ENCODE measurements around the gene UCK1. TPM values are rescaled to one million over a fixed set of nuclear protein-coding genes. Genes with fewer than 3 reads are reported as not detected.

UCK1 gene
- total and polyA plus RNA-seq, 8 donors = 24.2 to 33.9 (median 29.0) TPM

DNA sequence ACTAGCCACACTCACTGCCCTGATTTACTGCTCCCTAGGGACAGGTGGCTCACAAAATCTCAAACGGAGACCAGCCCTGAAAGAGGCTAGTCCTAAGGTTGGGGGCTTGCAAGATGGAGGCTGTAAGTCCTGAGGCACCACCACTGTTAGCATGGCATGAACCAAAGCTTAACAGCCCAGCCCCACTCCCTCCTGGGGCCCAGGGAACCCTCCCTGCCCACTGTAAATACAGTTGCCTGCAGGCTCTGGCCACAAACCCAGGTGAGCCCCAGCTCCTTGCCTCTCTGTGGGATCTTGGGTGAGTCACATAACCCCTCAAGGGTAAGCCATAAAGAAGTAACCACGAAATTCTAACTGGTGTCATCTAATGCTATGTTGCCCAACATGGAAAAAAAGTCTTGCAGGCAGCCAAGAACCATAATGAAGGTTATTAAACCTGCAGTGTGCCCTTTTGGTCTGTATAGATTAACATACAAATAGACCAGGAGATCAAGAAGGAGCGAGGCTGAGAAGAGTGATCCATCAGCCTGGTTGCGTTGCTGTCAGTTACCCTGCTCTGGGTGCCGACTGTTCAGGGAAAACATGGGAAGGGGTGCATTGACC, 30.0 kb downstream of the UCK1 start:
- Histone ChIP-seq H3K4me1 (peaks cover 16 to 29% of the 10 kb centered on the region in 2 donors), H3K27me3 (peaks cover 0 to 10% of the 10 kb centered on the region in 2 donors), H3K36me3 (peaks cover 0 to 44% of the 10 kb centered on the region in 2 donors), H3K27ac (no peak overlapping the region), H3K9me3 (no peaks in the 10 kb centered on the region), H3K4me3 (no peak overlapping the region)
- TF ChIP-seq, protein P1, sequence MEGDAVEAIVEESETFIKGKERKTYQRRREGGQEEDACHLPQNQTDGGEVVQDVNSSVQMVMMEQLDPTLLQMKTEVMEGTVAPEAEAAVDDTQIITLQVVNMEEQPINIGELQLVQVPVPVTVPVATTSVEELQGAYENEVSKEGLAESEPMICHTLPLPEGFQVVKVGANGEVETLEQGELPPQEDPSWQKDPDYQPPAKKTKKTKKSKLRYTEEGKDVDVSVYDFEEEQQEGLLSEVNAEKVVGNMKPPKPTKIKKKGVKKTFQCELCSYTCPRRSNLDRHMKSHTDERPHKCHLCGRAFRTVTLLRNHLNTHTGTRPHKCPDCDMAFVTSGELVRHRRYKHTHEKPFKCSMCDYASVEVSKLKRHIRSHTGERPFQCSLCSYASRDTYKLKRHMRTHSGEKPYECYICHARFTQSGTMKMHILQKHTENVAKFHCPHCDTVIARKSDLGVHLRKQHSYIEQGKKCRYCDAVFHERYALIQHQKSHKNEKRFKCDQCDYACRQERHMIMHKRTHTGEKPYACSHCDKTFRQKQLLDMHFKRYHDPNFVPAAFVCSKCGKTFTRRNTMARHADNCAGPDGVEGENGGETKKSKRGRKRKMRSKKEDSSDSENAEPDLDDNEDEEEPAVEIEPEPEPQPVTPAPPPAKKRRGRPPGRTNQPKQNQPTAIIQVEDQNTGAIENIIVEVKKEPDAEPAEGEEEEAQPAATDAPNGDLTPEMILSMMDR (IDR thresholded peaks at IDR 0.05) = no peak
- DNase-seq = no peak
- ATAC-seq = no peak
- intact Hi-C loops (cut with DNase I) = no loop called here

DNA sequence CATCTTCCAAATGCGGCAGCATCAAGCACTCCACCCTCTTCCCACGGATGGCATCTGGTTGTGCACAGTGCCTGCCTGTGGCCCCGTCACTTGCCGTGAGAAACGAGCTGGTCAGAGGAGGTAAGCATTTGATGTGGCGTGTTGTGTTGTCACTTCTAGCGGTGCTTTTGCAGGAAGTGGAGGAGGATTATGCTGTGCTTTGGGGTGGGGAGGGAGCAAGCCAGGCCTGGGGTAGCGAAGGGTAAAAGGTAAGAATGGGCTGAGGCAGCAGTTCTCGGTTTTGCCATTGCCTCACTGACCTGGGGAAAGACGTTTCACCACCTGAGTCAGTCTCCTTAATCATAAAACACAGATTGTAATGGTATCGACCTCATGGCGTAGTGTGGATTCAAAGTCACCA, 30.7 kb downstream of the UCK1 start:
- Histone ChIP-seq H3K4me1 (peaks cover 16 to 29% of the 10 kb centered on the region in 2 donors), H3K4me3 (no peak overlapping the region), H3K27me3 (peaks cover 0 to 10% of the 10 kb centered on the region in 2 donors), H3K27ac (no peak overlapping the region), H3K9me3 (no peaks in the 10 kb centered on the region), H3K36me3 (peaks cover 0 to 51% of the 10 kb centered on the region in 2 donors)
- DNase-seq (no peak), ATAC-seq (no peak)
- TF ChIP-seq, protein P1 (IDR thresholded peaks at IDR 0.05) = no peak
- intact Hi-C loops (cut with DNase I) = no loop called here

DNA sequence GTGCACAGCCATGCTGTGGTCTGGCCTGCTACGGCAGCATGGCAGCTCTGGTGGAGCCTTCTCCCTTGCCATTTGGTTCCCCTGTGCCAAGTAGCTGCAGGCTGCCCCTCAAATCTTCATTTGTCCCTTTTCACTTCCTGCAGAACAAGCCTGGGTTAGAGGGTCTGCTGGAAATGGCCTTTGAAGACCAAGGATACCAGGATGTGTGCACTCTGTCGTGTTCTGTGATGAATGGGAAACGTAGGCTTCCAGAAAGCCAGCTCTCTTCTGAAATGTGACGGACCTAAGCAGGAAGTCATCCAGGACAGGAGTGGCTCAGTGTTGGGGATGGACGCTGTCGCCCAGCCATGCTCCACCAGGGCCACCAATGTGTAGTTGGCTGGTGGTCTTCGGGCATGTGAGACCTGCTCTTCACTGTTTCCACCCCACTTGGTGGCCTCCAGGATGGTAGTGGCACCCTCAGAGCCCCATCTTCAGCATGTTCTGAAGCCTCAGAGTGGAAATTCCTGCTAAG, 31.8 kb downstream of the UCK1 start:
- Histone ChIP-seq H3K27me3 (peaks cover 0 to 10% of the 10 kb centered on the region in 2 donors), H3K27ac (no peak overlapping the region), H3K36me3 (peaks cover 0 to 62% of the 10 kb centered on the region in 2 donors), H3K4me1 (peaks cover 16 to 27% of the 10 kb centered on the region in 2 donors), H3K9me3 (no peaks in the 10 kb centered on the region), H3K4me3 (no peak overlapping the region)
- ATAC-seq (no peak), DNase-seq (no peak)
- intact Hi-C loops (cut with DNase I) = loop anchor here in 1 of 2 donors (10.0 kb wide), 1 partner anchor 245 kb away; the partner anchor contains the start of gene RAPGEF1
- TF ChIP-seq, protein P1 (IDR thresholded peaks at IDR 0.05) = no peak

DNA sequence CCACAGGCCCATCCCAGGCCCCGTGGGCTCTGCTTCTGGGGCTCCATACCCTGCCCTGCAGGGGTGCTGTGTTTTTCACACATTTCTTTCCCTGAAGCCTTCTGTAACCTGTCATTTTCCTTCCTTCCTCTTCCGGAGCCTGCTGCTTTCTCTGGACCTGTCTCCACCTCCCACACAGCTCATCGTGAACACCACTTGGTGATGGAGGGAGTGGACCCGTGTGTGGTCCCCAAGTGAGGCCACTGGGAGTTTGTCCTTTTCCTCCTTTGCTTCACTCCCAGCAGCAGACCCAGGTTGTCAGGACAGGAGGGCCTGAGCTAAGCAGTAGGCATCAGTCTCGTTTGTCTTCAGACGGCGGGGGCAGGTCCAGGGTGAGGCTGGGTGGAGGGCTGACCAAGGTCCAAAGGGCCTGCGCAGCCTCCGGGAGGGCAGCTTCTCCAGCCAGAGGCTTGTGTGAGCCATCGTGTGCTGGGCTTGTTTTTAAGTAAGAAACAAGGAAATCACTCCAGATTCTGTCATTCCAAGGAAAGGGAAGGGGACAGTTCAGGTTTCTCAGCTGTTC, 34.1 kb downstream of the UCK1 start:
- ATAC-seq = no peak

More for the DNA sequence above, 34.1 kb downstream of the UCK1 start:
- intact Hi-C loops (cut with DNase I) = loop anchor here in 1 of 2 donors (10.0 kb wide), 1 partner anchor 248 kb away; the partner anchor contains the start of gene RAPGEF1
- Histone ChIP-seq H3K9me3 (no peaks in the 10 kb centered on the region), H3K27me3 (no peaks in the 10 kb centered on the region), H3K27ac (no peak overlapping the region), H3K36me3 (peaks cover 0 to 85% of the 10 kb centered on the region in 2 donors), H3K4me1 (peaks cover 2 to 9% of the 10 kb centered on the region in 2 donors), H3K4me3 (no peak overlapping the region)
- TF ChIP-seq, protein P1 (IDR thresholded peaks at IDR 0.05) = no peak
- no peak for DNase-seq
